ENCODE results near the gene SMIM15.
"Not testable (repeated sequence)": the region's sequence is repeated elsewhere in the genome, so short reads cannot be mapped to it uniquely, and the experiment has no call there.

The SMIM15 gene, protein sequence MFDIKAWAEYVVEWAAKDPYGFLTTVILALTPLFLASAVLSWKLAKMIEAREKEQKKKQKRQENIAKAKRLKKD

DNA sequence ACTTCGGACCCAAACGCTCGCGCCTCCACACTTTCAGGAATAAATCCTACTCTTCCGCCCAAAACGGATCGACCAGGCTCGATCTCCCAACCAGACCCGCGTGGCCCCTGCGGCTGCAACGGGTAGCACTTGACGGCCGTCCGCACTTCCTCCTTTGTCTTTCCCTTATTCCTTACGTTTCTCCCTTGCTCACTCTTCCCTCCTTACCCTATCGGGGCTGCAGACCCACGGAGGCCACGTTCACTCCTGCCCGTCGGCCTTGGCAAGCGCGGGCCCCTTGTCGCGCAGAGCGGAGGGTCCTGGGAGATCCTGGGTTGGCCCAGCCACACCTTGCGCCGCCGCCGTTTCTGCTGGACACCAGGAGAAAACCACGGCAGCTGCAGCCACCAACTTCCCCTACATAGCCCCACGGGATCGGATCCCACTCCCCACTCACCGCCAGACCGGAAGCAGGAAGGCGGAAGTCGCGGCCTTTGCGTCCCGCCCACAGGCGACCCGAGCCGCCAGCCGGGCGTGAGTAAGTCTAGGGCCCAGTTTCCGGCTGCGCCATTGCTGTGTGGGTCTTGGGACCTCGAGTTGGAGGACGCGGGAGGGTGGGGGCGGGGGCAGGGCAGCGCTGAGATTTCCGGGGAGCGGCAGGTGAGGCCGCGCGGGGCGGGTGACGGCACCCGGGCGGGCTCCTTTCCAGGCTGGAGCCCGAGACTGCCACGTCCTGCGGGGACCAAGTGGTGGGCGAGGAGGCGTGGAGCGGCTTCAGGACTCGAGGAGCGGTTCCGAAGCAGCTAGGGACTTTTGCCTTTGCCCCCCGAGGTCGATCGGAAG is at the start of gene SMIM15:
SMIM15 (minus strand) TSS at position 459 of the 822 bp plus-strand sequence. CDS start 2,297 bp downstream, outside the sequence.
- DNase-seq, result peak; percentile 68

DNA sequence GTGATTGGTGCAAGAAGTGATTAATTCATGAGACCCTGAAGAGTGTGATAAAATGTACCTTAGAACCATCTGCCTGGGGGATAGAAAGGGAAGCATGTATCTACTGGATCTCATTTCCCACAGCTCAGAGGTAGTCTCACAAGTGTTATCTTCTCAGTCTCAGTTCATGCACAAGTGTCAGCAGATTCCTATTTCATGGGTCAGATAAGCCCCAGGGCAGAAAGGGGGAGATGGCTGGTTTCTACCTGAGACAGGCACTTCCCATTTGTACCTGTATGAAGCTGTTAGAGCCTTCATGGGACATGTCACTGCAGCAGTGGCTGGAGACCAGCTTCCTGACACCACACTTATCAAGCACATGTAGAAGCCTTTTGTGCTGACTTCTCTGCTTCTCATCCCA is 45.6 kb upstream of the SMIM15 start:
- no peak for DNase-seq

DNA sequence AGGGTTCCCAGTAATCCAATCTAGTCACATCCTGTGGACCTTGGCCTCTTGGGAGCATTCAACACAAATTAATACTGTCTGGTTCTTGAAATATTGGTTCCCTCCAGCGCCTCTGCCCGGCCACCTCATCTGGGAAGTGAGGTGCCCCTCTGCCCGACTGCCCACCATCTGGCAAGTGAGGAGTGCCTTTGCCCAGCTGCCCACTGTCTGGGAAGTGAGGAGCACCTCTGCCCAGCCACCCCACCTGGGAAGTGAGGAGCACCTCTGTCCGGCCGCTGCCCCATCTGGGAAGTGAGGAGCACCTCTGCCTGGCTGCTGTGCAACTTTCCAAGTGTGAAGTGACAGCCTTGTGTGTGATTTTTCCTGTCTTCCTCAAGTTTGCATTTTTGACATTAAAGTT is 42.7 kb upstream of the SMIM15 start:
- DNase-seq, result no peak

DNA sequence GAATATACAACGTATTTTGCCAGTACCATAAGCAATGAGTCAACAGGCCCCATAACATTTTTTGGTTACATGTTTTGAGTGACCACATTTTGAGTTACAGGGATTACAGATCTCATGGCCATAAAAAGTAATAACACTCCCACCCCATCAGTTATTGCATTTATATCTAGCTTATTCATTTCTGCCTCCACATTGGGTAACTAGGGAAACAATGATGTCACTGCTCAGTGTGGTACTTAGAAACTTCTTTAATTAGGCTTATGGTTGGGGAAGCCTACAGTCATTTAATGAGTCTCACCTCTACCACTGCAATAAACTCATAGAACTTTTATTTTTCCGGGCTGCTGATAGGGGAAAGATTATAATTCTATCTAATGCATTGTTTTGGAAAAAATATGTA is 39.9 kb upstream of the SMIM15 start:
- no peak for DNase-seq

DNA sequence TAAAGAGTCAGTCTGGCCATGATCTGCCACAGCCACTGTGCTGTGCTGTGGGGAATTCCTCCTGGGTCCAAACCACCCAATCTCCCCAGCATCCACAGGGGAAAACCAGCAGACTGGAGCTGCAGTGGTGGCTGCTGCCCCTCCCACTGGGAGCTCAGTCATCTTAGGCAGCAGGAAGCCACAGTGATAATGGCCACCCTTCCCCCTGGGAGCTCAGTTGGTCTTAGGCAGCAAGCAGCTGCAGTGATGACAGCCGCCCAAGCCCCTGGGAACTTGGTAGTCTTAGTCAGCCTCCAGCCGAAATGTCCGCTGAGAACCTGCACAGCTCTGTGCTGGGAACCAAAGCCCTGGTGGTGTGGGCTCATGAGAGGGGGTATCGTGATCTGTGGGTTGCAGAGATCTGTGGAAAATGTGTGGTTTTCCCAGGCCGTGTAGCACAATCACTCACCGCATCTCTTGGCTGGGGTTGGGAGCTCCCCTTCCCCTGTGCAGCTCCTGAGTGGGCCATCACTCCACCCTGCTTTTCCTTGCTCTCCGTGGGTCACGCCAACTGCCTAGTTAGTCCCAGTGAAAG is 38.4 kb upstream of the SMIM15 start:
- no peak for DNase-seq

DNA sequence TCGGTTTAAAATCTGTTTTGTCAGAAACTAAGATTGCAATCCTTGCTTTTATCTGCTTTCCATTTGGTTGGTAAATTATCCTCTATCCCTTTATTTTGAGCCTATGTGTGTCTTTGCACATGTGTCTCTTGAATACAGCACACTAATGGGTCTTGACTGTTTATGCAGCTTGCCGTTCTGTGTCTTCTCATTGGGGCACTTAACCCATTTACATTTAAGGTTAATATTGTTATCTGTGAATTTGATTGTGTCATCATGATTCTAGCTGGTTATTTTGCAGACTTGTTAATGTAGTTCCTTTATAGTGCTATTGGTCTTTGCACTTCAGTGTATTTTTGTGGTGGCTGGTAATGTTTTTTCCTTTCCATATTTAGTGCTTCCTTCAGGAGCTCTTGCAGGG is 36.3 kb upstream of the SMIM15 start:
- no peak for DNase-seq

DNA sequence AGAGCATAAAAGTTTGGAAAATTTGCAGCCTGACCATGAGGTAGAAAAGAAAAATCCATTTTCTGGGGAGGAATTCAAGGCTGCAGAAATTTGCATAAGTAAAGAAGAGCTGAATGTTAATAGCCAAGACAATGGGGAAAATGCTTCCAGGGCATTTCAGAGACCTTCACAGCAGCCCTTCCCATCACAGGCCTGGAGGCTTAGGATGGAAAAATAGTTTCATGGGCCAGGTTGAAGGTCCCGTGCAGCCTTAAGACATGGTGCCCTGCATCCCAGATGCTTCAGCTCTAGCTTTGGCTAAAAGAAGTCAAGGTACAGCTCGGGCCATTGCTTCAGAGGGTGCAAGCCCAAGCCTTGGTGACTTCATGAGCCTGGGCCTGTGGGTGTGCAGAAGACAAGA is 25.6 kb upstream of the SMIM15 start:
- not testable (repeated sequence) for DNase-seq

DNA sequence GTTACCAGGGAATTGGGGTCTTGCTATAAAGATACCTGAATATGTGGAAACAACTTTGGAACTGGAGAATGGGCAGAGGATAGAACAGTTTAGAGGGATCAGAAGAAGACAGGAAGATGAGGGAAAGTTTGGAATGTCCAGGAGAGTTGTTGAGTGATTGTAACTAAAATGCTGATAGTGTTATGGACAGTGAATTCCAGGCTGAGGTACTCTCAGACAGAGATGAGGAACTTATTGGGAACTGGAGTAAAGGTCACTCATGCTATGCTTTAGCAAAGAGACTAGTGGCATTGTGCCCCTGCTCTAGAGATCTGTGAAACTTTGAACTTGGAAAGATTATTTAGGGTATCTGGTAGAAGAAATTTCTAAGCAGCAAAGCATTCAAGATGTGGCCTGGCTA is 25.1 kb upstream of the SMIM15 start:
- not testable (repeated sequence) for DNase-seq

DNA sequence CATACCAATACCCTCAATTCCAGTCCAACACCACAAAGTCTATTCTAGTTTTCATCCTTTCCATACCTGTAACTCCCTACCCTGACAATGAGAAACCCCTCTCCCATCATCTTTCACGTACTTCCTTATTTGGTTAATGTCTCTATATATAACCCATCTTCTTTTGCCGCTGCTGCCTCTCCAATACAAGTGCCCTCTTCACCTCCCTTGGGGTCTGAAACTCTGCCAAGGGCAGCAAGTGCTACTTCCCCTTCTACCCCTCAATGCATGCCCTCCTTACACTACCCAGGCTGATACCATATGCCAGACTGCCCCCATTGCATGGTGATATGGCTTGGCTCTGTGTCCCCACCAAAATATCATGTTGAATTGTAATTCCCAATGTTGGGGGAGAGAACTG is 24.4 kb upstream of the SMIM15 start:
- no peak for DNase-seq

DNA sequence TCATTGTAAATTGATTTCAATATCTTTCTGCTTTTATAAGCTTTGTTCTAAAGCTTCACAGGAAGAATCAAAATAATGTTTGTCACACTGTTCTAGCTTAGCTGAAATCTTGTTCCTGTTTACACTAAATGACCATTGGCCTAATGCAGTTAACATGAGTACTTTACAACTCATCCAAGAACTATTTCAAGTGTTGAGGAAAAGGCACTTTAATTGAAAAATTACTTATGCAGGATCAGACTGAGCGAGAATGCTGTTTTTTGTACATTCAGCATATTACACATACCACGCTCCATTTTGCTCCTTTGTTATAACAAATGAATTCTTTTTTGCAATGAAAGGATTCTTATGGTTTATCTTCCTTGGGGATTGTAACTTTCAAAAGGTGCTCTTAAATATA is 22.4 kb upstream of the SMIM15 start:
- DNase-seq, result no peak

DNA sequence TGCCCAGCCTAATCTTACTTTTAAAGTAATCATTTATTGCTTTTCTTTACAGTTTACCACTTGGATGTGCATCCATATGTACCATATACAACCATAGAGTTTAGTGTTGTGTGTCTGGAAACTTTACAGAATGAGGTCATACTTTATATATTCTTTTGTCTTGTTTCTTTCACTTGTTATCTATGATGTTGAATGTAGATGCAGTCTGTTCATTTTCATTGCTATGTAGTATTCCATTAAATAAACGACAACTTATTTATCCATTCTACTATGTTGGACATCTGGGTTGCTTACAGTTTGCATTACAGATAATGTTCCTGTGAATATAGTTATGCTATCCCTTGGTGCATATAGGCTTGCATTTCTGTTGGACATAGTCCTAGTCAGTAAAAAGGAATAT is 21.3 kb upstream of the SMIM15 start:
- DNase-seq, result no peak

DNA sequence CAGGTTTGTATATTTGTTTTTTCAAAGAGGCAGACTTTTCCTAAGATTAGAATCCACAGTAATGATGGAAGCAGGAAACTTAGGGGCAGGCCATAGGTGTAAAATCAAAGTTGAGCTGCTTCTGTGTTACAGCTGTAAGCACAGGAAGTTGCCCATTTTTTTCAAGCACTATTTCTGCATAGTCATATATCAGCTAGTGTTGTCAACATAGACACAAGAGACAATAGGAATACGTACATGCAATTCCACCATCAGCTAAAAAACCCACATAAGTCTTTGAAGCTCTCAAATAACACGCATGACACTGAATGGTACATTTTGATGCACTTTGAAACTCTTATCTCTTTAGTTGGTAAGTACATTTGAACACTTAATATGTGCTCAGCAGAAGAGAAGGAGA is 20.2 kb upstream of the SMIM15 start:
- DNase-seq, result no peak

DNA sequence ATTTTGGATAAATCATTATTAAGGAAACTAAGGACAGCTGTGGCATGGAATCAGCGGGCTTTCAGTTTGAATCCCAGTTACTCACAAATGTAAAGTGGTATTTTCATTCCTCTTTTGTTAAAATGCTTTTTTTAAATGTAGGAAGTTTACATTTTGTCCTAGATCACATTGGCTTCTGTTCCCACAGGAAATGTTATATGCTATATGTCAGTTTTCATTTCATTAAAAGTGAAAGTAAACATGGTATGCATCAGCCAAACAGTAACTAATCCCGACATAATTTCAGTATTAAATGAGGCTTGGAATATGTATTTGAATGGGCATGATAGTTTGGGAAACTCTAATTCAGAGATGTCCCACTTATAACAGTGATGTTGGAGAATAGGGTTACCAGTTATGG is 18.6 kb upstream of the SMIM15 start:
- no peak for DNase-seq

DNA sequence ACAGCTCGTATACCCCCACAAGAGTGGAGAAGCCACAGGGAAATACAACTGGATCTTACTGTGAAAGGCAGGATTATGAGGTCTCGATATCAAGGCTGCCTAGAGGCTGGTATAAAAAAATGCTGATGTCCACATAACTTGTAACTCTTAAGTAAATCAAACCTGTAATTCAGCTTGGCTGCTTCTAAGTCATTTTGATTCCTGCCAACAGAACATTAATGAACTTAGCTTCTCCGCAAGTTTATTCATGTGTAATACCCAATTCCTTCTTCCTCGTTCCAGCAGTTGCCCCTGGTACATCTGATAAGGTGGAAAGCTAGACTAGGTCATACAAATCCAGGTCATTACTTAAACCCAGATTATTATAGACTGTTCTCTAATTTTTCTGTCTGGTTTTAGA is 16.4 kb upstream of the SMIM15 start:
- DNase-seq, result no peak

DNA sequence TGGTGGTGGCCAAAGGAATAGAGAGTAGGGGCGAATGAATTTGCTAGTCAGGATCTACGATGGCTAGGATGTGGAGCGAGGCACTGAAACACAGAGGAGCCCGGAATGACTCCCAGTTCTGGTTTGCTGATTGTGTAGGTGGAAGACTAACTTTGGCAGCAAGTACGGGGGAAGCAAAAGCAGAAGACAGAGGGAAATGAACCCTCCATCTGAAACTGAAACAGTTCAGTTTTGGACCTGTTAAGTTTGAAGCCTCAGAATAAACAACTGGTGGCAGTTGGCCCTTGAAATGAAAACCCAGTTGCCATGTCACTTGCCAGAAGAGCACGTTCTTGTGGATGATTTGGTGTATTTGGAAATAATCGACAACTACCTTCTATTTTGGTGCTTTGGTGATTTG is 15.4 kb upstream of the SMIM15 start:
- DNase-seq, result no peak

DNA sequence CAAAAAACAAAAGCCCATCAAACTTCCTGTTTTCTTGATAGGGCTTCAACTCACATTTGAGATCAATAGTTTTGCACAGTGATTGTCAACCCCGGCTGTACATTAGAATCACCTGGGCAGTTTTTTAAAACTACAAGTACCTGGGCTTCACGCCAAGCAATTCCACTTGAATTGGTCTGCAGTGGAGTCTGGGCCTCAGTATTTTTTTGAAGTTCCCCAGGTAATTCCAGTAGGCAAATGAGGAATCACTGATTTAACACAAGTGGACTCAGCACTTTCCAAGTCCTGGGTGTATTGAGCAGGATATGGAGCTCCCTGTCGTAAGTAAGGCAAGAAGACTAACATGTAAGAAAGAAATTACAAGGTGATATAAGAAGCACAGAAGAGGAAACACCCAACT is 14.8 kb upstream of the SMIM15 start:
- DNase-seq, result no peak

DNA sequence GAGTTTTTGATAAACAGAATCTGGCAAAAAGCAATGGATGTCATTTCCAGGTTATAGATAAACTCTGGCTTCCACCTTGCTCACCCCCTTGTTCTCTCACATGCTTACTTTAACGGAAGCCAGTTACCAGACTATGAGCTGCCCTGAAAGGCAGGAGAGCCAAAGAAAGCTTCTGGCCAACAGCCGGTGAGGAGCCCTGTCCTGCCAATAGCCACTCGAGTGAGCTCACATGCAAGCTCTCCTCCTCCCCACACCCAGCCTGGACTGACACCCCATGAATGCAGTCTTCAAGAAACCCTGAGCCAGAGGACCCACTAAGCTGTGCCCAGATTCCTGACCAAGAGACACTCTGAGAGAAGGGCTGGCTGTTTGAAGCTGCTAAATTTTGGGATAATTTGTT is 14.4 kb upstream of the SMIM15 start:
- DNase-seq, result no peak

DNA sequence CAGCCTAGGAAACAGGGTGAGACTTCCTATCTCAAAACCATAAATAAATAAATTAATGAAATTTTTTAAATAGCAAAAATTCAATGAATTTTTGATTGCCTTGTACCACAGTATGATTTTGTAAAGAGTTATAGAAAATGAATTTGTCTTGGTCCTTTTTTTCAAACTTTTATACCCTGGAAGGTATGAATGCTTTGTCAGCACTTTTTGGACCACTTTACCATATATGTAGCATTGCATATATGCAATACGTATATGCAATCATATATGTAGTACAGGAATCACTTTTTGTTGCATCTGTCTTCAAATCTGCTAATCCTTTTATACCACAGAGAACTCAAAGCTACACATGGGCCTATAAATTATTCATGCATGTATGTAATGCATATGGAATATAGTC is 9.2 kb upstream of the SMIM15 start:
- DNase-seq, result no peak

DNA sequence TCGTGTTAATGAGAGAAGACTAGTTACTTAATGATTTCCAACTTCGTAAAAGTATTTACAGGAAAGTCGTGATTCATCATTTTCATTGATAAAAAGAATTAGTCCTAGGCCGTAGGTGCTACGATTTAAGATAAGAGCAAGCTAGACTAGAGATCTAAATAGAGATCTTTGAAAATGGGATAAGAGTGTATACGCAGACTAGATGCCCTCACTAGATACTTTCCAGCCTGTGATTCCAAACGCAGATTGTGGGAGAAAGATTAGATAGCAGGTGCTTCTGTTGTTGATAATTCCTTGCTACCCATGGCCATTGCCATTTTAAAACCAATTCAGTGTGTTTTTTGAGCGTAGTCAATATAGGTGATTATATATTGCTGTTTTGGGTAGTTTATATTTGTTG is 6.7 kb upstream of the SMIM15 start:
- no peak for DNase-seq

DNA sequence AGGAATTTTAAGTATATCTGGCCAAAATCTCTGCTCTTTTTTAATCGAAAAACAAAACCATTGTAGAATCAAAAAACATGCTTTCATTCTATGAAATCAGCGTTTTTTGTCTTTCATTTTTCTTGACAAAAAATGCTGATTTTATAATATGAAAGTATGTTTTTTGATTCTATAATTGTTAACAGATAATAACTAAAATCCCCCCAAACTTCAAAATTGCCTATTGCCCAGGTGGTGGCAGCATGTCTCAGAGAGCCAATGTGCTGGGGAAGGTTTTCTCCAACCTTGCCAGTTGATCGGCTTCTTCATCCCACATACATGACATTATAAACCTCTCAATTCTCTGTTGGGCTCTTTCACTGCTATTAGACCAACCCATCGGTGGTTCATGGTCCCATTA is 5.1 kb upstream of the SMIM15 start:
- no peak for DNase-seq

DNA sequence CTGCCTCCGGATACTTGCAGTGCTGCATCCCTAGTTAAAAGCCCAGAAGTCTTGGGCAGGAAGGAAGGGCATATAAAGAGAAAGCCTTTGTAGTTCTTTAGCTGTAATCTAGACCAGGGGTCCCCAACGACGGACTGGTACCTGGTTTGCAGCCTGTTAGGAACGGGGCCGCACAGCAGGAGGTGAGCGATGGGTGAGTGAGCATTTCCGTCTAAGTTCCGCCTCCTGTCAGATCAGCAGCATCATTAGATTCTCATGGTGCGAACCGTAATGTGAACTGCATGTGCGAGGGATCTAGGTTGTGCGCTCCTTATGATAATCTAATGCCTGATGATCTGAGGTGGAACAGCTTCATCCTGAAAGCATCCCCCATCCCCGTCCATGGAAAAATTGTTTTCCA is 1.6 kb upstream of the SMIM15 start:
- no peak for DNase-seq

DNA sequence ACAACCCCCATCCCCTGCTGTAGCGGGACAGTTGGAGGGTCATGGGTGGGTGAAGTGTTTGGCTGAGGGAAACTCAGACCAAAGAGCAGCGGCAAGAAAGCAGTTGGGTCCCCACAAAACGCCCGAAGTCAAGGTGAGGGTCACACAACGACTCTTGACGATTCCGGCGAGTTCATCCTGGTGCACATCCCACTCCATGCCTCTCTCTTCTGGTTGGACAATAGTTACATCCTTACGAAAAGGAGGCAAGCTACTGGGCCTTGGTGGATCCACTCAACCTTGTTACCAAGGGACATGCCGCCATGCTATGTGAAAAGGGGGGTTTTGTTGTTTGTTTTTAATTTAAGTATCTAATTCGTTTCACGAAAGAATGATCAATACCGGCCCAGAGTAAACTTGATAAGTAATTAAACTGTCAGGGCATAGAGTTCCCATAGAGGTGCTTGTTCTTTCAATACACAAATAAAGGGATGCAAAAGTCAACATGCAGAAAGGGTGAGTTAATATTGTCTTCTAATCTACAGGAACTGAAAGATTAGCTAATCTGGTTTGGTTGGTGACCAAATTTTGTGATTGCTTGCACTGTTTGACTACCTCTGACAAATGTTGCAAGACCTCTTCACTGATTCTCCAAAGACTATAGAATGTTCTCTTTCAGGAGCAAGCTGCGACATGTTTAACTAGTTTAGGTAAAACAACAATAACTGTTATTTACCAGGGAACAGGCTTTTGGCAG is 732 bp upstream of the SMIM15 start:
- no peak for DNase-seq

DNA sequence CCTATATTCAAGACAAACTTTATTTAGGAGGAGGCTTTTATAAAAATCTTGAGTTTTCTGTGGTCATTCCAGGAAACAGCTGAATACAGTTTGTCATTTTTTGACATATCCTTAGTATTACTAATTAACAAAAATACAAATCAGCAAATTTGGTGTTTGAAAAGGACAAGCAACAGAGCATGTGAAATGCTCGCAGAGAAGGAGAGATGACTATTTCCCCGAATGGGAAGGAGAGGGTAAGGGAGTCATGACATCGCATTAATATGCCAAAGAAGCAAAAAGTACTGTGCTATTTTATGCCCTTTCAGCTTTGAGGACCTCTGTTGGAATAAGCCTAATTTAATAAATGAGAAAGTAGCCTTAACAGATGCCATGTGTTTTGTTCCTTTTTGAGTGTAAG is 1.8 kb downstream of the SMIM15 start:
- no peak for DNase-seq

DNA sequence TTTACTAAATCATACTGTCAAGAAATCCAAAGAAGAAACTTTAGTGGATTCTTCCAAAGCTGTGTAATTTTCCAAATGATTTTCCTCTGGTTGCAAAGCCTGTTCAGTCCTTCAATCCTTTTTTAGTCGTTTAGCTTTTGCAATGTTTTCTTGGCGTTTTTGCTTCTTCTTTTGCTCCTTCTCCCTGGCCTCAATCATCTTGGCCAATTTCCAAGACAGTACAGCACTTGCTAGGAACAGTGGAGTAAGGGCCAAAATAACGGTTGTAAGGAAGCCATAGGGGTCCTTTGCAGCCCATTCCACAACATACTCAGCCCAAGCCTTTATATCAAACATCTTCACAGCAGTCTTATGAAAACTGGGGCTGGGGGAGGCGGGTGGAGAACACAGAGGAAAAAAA is 2.4 kb downstream of the SMIM15 start:
- DNase-seq, result no peak

Measured in activated CD4-positive, alpha-beta T cell treated with anti-CD3 and anti-CD28 coated beads, Interleukin-2, amount 50 U/mL, for 1 hour (primary cell).